ENCODE data around the gene NEAT1.

Gene NEAT1

DNA sequence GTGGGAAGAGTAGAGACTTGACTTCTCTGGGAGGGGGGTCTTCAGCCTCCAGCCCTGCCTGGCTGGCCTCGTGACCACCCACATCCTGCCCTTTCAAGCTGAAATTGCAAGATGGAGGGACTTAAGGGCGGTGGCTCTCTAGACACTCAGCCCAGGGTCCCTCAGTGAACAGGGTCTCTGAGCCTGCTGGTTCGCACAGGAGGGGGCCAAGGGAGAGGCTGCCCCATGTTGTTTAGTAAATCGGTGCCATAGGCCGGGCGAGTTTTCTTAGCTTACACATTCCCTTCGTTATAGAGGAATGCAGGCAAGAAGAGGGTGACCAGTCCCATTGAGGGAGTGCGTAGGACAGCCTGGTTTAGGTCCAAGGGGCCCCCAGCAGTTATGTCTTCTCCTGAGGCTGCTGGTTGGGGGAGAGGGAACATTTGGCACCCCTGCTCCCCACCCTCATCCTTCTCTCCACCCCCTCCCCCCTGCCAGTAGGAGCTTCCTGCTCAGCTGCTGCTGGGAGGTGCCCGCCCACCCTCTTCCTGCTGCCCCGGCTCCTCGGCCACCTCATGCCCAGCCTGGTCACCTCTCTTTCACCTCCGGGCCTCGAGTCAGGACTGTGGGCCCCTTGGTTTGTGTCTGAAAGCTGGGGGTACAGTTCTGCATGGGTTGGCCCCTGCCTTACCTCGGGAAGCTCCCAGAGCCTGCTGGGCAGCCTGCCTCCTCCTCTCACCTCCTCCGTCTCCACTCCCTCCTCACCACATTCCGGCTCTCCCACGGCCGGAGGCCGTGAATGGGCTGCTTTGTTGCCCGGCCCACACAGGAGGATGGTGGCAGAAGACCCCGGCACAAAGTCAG, 32.3 kb upstream of the NEAT1 start:
- no peak for DNase-seq

DNA sequence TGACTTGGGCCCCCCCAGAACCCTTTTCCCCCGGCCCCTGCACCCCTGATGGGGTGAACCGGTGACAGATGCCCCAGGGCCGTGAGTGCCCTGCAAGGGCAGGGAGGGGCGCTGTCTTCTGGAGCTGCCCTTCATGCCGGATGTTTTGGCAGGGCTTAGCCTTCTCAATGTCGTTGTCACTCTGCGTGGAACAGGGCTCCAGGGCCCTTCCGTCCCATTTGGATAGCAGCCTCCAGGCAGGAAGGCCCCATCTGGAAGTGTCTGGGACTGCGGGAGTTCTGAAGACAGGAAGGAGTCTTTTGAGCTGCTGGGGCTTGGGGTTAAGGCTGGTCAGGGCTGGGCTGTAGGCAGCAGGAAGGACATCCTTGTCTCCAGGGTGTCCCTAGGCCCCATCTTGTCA, 31.6 kb upstream of the NEAT1 start:
- DNase-seq: no peak

DNA sequence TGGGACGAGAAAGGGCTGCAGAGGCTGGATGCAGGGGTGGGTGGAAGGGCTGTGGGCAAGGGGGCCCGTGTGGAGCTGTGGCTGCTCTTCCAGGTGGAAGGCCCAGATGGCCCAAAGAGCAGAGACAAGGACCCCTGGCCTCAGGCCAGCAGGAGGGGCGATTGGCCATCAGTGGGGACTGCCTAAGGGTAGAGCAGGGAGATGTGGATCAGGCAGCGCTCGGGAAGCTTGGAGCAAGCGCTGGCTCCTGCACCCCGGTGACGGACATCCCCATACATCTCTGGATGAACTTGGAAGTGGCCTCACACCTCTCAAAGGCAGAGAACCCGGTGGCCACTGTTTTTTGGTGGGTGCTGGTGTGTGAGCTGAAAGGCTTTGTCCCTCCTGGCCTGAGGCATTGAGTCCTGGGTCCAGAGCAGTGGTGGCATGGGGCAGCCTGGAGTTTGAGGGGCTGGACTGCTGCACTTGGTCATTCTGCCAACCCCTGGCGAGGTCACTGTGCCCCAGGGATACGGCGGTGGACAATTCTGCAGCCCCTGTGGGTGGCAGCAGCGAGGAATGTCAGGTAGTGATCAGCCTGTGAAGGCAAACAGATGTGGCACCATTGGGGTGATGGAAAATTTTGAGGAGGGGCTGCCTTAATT, 30.3 kb upstream of the NEAT1 start:
- DNase-seq: no peak

DNA sequence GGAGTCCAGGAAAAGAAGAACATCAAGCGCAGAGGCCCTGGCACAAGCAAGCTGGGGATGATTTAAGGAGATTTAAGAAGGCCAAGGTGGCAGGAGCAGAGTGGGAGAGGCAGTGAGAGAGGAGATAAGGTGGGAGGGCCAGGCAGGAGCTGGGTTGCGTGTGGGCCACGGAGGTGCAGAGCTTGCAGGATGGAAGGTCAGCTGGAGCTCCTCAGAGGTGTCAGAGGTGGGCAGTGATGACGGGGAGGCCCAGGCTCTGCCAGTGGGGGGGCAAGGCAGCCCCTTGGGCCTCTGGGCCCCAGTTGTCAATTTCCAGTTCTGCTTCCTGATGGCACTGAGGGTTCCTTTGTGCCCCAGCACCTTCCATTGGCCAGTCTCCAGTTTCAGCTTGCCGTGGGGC, 29.7 kb upstream of the NEAT1 start:
- no peak for DNase-seq

DNA sequence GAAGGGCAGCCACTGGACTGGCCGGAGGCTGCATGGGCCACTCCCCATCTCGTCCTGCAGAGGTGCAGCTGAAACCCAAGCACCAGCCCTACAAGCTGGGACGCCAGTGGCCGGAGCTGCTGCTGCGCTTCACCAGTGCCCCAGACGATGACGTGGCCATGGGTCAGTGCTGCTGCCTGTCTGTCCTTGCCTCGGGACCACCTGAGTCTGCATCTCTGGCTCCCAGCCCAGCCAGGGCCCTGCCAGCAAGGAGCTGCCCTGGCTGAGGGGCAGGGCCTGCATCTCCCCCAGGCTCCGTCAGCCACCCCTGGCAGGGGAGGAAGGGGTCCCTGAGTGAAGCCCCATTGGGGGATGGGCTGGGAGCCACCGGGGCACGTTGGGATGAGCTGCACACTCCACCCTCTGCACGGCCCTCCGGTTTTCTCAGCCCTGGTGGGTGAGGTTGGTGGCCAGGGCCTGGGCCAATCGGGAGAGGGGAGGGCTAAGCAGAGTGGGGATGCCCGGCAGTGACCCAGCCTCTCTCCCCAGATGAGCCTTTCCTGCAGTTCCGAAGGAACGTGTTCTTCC, 29.0 kb upstream of the NEAT1 start:
- DNase-seq: no peak

DNA sequence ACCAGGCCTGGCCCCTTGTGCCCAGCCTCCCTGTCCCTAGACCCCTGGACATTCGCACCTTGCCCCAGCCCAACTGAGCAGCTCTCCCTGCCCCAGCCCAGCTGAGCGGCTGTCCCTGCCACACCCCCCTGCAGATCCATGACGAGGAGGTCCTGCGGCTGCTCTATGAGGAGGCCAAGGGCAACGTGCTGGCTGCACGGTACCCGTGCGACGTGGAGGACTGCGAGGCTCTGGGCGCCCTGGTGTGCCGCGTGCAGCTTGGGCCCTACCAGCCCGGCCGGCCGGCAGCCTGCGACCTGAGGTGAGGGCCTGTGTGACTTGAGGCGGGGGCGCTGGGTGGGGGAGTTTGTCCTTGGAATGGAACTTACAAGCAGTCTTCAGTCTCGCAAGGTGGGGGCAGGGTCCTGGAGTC, 28.5 kb upstream of the NEAT1 start:
- DNase-seq: no peak

DNA sequence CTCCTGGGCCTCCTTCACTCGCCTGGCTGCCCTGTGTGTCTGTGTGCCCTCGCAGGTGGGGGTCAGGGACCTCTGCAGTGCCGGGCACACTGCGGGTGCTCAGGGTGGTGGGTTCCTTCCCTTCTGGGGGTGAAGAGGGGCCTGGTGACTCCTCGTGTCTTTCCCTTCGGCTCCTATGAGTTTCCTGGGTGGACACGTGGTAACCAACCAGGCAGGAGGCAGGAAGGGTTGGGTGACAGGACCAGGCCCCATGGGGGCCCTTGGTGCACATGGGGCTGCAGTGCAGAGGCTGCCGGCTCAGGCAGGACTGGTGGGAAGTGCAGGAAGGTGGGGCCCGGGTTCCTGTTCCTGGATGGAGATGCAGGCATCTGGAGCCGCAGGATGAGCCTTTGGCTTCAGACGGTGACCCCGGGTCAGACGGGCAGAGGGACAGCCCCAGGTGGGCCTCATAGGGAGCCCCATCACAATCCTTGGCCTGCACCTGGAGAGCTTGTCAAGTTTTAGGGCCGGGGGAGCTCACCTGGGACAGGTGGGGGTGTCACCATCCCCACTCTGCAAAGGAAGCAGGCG, 26.6 kb upstream of the NEAT1 start:
- no peak for DNase-seq

DNA sequence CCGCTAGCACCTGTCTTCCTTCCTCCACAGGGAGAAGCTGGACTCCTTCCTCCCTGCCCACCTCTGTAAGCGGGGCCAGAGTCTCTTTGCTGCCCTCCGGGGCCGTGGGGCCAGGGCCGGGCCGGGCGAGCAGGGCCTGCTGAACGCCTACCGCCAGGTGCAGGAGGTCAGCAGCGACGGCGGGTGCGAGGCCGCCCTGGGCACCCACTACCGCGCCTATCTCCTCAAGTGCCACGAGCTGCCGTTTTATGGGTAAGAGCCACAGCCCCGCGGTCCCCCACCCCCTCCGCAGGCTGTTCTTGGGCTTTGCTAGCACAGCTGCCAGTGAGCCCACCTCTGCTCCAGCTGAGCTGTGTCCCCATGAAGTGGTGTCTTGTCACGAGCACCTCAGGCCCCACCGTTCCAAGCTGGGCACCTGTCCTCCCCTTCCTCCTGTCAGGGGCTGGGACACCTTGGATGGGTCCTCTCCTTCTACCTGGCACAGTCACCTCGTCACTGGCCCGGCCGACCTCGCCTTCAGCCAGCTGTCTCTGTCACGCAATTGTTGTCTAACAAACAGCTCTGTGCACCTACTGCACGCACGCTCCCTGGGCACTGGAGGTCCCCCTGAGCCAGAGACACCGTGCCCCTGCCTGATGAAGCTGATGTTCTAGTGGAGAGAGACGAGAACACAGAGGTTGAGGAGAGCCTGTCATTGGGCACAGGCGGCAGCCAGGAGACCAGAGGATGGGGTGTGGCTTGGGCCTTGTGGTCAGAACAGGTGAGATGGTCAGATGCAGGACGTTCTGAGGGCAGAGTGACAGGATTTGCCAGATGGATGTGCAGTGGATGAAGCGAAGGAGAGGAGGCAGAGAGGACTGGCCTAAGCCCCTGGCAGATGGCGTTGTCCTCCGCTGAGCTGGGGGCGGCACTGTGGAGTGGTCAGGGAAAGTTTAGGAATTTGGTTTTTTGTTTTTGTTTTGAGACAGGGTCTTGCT, 25.5 kb upstream of the NEAT1 start:
- no peak for DNase-seq

DNA sequence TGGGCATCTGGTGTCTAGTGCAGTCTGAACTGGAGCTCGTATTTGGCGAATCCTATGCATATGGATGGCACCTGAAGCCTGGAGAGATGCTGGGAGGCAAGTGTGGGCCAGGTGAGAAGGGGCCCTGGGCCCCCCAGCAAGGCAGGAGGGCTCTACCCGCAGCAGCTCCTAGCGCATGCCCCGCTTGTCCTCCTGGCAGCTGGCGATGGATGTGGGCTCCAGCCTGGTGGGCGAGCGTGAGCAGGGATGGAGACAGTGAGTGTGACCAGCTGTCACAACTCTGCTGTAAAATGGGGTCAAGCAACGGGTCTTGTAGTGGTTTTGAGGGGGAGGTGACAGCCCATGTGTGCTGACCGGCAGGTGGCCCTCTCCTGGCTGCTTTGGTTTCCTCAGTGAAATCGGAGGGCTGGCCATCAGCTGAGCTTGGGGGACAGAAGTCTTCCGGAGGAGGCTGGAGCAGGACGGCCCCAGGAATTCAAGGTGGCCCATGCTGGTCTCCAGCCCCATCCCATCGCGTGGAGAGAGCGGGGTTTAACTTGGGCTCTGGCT, 24.2 kb upstream of the NEAT1 start:
- no peak for DNase-seq

DNA sequence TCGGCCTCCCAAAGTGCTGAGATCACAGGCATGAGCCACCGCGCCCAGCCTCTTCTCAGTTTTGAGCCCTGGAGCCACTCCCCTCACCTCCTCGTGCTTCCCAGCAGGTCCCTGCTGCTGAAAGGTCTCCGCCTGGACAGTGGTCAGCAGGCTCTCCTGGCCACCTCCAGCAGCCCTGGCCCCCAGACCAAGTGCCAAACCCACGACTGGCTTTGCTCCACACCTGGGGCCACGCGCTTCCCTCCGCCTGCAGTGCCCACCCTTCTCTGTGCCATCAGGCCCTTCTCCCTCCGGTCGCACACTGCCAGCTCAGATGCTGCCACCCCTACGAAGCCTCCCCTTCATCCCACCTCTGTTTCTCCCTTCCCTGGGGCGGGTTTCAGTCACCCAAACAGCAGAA, 23.3 kb upstream of the NEAT1 start:
- no peak for DNase-seq

DNA sequence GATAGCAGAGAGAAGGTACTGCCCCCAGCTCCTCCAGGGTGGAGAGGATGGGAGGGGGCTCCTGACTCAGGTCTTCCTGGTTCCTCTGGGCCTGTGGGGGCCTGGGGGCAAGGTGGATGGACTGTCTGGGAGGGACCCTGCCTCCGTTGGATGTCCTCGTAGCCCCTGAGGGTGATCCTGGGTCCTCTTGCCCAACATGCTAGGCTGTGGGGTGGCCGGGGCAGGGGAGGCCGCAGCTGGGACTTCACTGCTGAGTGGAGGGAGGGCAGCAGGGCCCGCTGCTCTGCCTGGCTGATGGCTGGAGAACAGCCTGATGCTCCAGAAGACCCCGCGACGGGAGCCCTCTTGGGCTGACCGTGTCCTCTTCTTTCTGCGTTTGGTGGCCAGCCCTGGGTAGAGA, 22.8 kb upstream of the NEAT1 start:
- DNase-seq: no peak

DNA sequence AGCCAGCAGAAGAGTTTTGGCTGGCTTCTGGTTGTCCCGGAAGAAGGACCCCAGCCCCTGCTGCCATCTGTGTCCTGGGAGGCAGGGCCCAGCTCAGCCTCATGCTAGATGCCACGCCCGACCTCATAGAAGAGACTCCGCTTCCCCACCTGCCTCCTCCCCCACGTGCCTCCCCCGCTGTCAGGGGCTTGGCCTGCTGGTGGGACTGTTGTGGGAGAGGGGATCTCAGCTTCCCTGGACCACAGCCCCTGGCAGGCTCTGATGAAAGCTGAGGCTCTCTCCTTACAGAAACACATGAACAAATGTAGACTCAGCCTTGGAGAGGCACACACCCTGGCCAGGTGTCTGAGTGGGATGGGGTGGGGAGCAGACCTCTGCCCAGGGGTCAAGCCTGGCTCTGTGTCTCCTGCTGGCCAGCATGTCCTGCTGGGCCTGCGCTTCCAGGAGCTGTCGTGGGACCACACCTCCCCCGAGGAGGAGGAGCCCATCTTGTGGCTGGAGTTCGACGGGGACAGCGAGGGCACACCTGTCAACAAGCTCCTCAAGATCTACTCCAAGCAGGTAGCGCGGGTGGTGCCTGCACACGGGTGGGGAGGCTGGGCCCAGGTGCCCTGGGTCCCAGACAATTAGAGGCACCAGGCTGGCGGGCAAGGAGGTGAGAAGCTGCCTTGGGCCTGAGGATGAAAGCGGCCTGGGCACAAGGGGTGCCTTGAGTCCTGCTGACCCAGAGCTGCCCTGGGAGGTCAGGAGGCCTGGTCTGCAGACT, 22.1 kb upstream of the NEAT1 start:
- DNase-seq: no peak

DNA sequence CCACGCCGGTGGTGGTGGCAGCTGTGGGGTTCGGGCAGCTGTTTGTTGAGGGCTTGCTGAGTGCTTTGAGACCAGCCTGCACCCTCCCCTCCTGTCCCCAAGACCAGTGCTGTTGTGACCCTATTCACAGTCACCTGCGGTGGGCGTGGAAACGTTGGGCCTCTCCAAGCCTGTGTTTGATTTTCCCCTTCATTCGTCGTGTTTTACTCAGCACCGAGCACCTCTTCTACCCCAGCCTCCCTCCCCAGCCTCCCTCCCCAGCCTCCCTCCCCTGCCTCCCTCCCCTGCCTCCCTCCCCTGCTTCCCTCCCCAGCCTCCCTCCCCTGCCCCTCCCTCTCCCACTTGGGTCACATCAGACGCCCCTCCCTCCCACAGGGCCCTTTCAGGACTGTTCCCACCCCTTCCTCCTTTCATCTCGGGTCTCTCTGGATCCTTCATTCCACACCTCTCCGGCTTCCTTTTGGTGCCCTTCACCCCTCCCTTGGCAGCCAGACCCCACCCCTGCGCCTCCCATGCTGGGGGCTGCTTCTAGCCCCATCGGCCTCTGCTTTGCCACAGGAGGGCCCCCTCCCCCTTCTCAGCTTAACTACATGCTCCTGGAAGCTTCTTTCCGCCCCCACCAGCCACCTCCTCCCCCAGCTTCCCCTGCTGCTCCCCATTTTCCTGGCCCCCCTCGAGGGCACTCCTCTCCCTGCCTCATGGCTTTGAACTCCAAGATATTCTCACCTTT, 21.4 kb upstream of the NEAT1 start:
- DNase-seq: no peak

DNA sequence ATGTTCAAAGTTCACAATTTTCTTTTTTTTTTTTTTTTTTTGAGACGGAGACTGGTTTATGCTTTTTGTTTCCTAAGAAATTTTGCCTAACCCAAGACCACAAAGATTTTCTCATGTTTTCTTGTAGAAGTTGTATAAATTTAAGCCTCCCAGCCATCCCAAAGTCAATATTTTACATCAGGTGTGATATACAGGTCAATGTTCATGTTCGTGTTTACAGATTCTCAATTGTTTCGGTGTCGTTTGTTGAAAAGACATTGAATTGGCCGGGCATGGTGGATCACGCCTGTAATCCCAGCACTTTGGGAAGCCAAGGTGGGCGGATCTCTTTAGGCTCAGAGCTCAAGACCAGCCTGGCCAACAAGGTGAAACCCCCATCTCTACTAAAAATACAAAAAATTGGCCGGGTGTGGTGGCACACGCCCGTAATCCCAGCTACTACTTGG, 20.8 kb upstream of the NEAT1 start:
- no peak for DNase-seq

DNA sequence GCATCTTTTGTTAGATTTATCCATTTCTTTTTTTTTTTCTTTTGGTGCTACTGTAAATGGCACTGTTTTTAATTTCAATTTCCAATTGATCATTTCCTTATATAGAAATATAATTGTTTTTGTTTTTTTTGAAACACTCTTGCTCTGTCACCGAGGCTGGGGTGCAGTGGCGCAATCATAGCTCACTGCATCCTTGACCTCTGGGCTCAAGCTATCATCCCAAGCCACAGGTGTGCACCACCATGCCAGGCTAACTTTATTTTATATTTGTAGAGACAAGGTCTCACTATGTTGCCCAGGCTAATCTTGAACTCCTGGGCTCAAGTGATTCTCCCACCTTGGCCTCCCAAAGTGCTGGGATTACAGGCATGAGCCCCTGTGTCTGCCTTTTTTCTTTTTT, 19.8 kb upstream of the NEAT1 start:
- DNase-seq: no peak

DNA sequence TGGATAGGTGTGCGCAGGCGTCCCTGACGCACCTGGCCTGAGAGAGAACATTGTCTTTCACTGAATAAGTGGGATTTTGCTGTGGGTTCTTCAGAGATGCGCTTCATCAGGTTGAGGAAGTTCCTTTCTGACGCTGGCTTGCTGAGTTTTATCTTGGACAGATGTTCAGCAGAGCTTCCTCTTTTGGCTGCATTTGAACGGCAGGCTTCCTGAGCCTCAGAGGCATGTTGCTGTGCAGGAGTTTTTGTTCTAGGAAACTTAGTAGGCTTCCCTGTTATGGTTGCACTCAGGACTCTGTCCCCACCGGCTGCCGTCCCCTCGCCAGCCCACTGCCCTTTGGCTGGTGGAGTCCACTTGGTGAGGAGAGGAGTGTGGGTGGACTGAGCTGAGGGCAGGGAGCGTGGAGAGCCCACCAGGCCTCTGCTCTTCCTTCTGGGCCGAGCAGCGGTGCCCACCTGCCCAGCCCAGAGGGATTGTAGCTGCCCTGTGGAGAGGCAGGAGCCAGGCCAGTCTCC, 18.9 kb upstream of the NEAT1 start:
- DNase-seq: no peak

DNA sequence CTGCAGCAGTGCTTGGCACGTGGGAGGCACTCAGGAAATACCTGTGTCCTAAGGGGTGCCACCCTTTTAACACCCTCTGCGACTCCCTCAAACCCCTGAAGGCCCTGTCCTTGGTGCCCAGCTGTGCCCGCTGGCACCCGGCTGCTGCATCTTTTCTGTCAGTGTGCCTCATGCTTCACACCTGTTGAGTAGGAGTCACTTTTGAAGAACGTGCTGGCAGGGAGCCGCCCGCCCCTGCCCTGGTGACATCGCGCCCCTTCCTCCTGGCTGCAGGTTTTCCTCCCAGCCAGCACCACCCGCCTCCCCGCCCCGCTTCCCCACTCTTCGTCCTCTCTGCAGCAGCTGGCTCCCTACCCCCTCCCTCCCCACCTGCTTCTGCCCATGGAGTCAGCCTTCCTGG, 18.4 kb upstream of the NEAT1 start:
- DNase-seq: no peak

DNA sequence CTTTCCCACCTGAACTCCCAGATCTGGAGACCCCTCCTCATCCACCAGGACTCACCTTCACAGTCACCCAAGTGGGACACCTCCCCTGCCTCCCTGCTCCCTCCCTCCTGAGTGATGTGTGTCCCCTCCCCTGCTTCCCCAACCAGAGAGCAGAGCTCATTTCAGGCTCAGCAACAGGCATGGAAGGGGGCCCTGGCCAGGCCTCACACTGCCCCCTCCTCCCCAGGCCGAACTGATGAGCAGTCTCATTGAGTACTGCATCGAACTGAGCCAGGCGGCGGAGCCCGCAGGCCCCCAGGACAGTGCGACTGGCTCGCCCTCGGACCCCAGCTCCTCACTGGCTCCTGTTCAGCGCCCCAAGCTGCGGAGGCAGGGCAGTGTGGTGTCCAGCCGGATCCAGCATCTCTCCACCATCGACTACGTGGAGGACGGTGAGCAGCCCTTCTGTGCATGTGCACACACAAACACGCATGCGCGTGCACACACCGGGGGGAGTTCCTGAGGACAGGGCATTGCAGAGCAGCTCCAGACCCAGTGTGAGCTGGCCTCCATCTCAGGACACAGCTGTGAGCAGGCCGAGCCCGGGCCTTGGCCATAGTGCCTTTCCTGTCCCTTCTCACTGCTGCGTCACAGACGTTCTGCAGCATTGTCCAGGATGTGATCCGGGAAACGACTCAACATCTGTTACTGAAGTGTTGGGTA, 17.8 kb upstream of the NEAT1 start:
- no peak for DNase-seq

DNA sequence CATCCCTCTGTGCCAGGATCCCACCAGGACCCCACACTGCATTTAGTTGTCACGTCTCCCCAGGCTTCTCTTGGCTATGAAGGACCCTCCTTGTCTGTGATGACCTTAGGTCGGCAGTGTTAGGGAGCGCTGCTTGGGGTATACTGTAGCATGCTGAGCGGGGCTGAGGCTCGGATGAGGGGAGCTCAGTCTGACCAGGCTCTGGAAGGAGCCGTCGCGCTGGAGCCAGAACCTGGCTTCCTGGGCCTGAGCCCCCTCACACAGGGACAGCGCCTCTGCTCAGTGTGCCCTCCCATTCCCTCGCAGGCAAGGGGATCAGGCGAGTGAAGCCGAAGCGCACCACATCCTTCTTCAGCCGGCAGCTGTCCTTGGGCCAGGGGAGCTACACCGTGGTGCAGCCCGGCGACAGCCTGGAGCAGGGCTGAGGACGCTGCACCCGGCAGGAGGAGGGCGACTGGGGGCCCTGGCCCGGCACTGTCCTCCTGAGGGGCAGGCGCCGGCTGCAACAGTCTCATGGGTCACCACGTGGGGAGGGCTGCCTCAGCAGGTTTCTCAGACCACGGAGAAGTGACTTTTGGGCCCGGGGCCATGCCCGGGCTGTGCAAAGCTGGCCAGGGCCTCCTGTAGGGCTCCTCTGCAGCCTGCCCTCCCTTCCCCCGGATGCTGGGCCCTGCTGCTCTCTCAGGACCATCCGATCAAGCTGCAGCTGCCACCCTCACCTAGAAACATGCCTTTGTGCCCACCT, 11.5 kb upstream of the NEAT1 start:
- no peak for DNase-seq
